ENCODE measurements around the gene HOXB5.

The HOXB5 gene

DNA sequence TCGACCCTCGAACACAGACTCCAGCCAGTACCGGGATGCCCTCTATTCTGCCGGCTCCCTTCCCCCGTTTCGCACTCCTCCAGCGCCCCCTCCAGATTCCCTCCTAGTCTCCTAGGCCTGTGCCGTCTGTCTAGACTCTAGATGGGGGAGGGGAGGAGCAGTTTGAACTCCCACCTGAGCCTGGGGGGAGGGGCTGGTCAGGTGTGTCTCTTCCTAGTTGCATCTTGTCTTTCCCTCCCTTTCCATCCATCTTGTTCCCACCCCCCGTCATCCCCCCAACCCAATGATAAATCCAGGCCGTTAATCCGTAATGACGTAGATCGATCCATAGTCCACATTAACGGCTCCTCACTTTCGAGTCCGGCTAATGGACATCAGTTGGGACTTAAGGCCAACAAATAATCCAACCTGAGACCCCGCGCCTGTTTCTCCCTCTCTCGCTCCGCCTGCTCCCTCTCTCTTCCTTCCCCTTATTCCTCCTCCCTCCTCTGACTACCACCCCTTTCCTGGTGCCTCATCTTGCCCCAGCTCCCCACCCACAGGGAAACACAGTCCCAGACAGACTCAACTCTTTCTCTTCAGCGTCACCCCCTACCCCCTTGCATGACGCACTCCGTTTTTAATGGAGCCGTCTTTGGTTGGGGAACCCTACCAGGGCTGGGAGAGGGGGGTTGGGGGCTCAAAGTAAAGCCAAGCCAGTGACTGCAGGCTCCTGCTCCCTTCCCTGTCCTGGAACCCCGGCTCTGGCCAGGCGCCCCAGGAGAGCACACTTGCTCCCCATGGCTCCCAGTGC is 3.4 kb upstream of the HOXB5 start:
- no peak overlapping the region for H3K4me3 ChIP-seq (ENCODE audit: low read depth, low read length)
- TF ChIP-seq MYC (IDR thresholded peaks at IDR 0.05; ENCODE audit: low read depth, low read length) (no peak), POLR2A (IDR thresholded peaks at IDR 0.05; ENCODE audit: extremely low read depth, insufficient read length) (no peak)
- TF ChIP-seq, protein P1, sequence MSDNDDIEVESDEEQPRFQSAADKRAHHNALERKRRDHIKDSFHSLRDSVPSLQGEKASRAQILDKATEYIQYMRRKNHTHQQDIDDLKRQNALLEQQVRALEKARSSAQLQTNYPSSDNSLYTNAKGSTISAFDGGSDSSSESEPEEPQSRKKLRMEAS (IDR thresholded peaks at IDR 0.05; ENCODE audit: low read depth, low read length): no peak
- TF ChIP-seq, protein P2, sequence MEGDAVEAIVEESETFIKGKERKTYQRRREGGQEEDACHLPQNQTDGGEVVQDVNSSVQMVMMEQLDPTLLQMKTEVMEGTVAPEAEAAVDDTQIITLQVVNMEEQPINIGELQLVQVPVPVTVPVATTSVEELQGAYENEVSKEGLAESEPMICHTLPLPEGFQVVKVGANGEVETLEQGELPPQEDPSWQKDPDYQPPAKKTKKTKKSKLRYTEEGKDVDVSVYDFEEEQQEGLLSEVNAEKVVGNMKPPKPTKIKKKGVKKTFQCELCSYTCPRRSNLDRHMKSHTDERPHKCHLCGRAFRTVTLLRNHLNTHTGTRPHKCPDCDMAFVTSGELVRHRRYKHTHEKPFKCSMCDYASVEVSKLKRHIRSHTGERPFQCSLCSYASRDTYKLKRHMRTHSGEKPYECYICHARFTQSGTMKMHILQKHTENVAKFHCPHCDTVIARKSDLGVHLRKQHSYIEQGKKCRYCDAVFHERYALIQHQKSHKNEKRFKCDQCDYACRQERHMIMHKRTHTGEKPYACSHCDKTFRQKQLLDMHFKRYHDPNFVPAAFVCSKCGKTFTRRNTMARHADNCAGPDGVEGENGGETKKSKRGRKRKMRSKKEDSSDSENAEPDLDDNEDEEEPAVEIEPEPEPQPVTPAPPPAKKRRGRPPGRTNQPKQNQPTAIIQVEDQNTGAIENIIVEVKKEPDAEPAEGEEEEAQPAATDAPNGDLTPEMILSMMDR (IDR thresholded peaks at IDR 0.05; ENCODE audit: low read depth, low read length): no peak
- no peak for DNase-seq (ENCODE audit: low read depth)

DNA sequence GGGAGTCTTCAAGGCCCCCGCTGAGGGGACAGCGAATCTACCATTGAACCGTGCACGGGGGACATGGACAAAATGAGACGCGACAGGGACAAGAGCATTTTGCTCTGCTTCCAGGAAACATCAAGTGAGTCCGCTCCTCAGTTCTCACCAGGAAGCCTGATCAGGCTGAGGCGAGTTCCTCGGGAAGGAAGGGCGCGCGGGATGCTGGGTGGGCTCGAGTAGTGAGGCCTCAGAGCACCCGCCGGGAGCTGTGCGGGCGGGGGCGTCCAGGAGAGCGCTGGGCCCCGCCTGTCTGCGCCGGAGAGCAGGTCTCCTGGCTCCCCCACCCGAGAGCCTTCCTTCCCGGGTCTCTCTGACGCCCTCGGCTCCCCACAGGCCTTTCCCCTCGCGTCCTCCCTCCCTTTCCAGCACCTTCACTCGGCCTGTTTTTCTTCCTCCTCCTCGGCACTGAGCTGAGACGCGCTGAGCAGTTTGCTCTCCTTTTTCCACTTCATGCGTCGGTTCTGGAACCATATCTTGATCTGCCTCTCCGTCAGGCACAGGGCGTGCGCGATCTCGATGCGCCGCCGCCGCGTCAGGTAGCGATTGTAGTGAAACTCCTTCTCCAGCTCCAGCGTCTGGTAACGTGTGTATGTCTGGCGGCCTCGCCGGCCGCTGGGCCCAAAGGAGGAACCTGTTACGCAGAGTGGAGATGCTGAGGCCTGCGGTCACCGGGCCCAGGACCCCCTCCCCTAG is 2.6 kb upstream of the HOXB5 start:
- no peak overlapping the region for H3K4me3 ChIP-seq (ENCODE audit: low read depth, low read length)
- no peak for DNase-seq (ENCODE audit: low read depth)
- TF ChIP-seq, protein P1 (IDR thresholded peaks at IDR 0.05; ENCODE audit: low read depth, low read length): no peak
- TF ChIP-seq MYC (IDR thresholded peaks at IDR 0.05; ENCODE audit: low read depth, low read length) (no peak), POLR2A (IDR thresholded peaks at IDR 0.05; ENCODE audit: extremely low read depth, insufficient read length) (no peak)
- TF ChIP-seq, protein P2 (IDR thresholded peaks at IDR 0.05; ENCODE audit: low read depth, low read length): no peak

DNA sequence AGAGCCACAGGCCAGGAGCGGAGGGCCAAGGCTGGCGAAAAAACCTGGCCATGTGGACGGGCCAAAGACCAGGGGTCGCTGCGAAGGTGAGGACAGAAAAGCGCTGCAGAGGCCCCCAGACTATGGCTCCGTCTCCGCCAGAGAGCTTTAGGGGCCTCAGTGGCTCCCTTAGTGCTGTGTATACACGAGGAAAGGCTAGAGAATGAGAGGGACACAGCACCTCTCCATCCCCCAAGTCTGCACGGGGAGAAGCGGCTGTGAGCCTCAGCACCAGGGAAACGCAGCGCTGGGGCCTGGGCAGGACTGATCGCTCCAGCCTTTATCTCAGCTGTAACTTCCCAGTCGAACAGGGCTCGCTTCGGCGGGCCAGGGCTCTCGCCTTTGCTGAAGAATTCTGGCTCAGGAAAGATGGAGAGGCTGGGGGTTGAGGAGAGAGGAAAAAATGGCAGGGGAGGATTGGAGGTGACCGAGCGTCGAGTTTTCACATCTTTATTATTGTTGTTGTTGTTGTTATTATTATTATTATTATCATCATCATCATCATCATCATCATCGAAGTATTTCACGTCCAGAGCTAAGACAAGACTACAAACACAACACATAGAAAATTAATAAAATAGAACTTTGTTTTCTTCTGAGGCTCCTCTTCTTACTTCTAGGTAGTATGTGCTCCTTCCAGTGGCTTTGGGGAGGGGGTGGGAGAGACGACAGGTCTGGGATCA is 1.9 kb upstream of the HOXB5 start:
- no peak overlapping the region for H3K4me3 ChIP-seq (ENCODE audit: low read depth, low read length)
- DNase-seq (ENCODE audit: low read depth): no peak
- TF ChIP-seq, protein P2 (IDR thresholded peaks at IDR 0.05; ENCODE audit: low read depth, low read length): no peak
- TF ChIP-seq MYC (IDR thresholded peaks at IDR 0.05; ENCODE audit: low read depth, low read length): no peak
- TF ChIP-seq, protein P1 (IDR thresholded peaks at IDR 0.05; ENCODE audit: low read depth, low read length): no peak
- TF ChIP-seq POLR2A (IDR thresholded peaks at IDR 0.05; ENCODE audit: extremely low read depth, insufficient read length): no peak

DNA sequence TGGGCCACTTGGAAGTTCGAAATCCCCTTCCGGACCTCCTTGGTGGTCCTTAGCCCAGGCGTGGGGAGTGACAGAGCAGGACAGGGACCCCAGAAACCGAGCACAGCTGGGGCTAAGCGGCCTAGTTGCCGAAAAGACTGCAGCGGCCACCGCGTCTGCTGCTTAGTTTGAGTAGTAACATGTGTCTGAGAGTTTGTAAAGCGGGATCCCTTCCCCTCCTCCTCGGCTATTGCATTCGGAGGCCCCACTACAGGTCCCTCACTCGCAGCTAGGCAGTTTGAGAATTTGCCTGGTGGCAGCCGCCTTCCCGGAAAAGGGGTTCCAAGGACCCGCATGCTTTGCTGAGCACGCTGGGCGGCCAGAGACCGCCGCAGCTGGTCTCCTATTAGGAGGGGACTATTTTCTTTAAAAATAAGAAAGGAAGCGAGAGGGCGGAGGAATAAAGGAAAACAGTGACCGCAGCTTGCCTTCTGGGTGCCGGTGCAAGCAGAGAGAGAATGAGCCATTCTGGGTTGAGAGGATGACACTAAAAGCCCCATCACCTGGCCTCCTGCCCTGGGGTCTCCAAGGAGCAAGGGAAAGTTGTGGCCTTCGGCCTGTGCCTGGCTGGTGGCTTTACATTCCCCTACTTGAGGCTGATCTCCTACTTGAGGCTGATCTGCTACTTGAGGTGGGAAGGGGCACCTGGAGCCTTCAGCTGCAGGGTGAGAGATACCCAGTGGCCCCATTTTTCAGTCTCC is 1.1 kb upstream of the HOXB5 start:
- TF ChIP-seq MYC (IDR thresholded peaks at IDR 0.05; ENCODE audit: low read depth, low read length): no peak
- no peak for TF ChIP-seq POLR2A (IDR thresholded peaks at IDR 0.05; ENCODE audit: extremely low read depth, insufficient read length)
- TF ChIP-seq, protein P1 (IDR thresholded peaks at IDR 0.05; ENCODE audit: low read depth, low read length): no peak
- TF ChIP-seq, protein P2 (IDR thresholded peaks at IDR 0.05; ENCODE audit: low read depth, low read length): no peak
- no peak overlapping the region for H3K4me3 ChIP-seq (ENCODE audit: low read depth, low read length)
- no peak for DNase-seq (ENCODE audit: low read depth)

Measured in NB4 (cell line).